Uterus (tissue), 4 donors: ENCODE data around the gene CD300E. TPM values are rescaled to one million over a fixed set of nuclear protein-coding genes. Genes with fewer than 3 reads are reported as not detected.

Source experiments
- DNase-seq, 2 donors: peaks; one replicate each; pipeline ENCODE4 v3.0.0-alpha.2; 2019 to 2020
- H3K27ac ChIP-seq, 2 donors: fragments of 200-600 bp; sonication (generic); 1 replicate in 1 of 2; 2 replicates in 1 of 2; pipeline ENCODE4 v1.5.1; 2016 to 2018
- H3K27me3 ChIP-seq, 2 donors: fragments of 200-600 bp; sonication (generic); one replicate each; pipeline ENCODE4 v1.5.1; 2018 to 2019; ENCODE audit warnings: control low read depth in 1 of 2
- H3K36me3 ChIP-seq, 2 donors: fragments of 200-600 bp; sonication (generic); one replicate each; pipeline ENCODE4 v1.5.1; 2019; ENCODE audit warnings: control low read depth in 1 of 2
- H3K4me1 ChIP-seq, 2 donors: fragments of 200-600 bp; sonication (generic); one replicate each; pipeline ENCODE4 v1.5.1; 2018 to 2019; ENCODE audit warnings: control low read depth in 1 of 2
- H3K4me3 ChIP-seq, 2 donors: fragments of 200-600 bp; sonication (generic); 1 replicate in 1 of 2; 2 replicates in 1 of 2; pipeline ENCODE4 v1.5.1; 2018 to 2019; ENCODE audit warnings: mild to moderate bottlenecking in 1 of 2
- H3K9me3 ChIP-seq, 2 donors: fragments of 200-600 bp; sonication (generic); one replicate each; pipeline ENCODE4 v1.5.1; 2019; ENCODE audit warnings: control low read depth in 1 of 2
- CTCF ChIP-seq, 4 experiments: fragments of 200-600 bp in 2 of 4; fragments of 450-650 bp in 2 of 4; sonication (generic) in 2 of 4; IDR thresholded peaks; one replicate each; pipeline ENCODE4 v1.5.1; 2016 to 2019; ENCODE audit warnings: antibody characterized with exemption in 4 of 4, mild to moderate bottlenecking in 2 of 4, moderate library complexity in 1 of 4
- POLR2A ChIP-seq, 2 donors: fragments of 450-650 bp; IDR thresholded peaks; one replicate each; pipeline ENCODE4 v1.6.1; 2016; ENCODE audit warnings: antibody characterized with exemption in 2 of 2, mild to moderate bottlenecking in 1 of 2, moderate library complexity in 1 of 2
- intact Hi-C: fragments of 100-400 bp; cut with DNase I; formaldehyde crosslinking; loops from one replicate; pipeline ENCODE4 v1.15.1; 2023; ENCODE audit warnings: low total_unique reads
- total RNA-seq, 4 donors: library from RNA; depleted of rRNA in 3 of 4; stranded (reverse); fragments of >200 nt in 3 of 4; gene quantifications; one replicate each; pipeline versions ENCODE4 v1.1.0 to v1.2.4, GENCODE V29; 2014 to 2023
- donor health status: DM: yes; HTN: yes; CAD: no.

The CD300E gene, protein sequence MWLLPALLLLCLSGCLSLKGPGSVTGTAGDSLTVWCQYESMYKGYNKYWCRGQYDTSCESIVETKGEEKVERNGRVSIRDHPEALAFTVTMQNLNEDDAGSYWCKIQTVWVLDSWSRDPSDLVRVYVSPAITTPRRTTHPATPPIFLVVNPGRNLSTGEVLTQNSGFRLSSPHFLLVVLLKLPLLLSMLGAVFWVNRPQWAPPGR
- total RNA-seq, result under 1 TPM in 2 of 4 donors, not detected in 2; 0.07 to 0.88 TPM

DNA sequence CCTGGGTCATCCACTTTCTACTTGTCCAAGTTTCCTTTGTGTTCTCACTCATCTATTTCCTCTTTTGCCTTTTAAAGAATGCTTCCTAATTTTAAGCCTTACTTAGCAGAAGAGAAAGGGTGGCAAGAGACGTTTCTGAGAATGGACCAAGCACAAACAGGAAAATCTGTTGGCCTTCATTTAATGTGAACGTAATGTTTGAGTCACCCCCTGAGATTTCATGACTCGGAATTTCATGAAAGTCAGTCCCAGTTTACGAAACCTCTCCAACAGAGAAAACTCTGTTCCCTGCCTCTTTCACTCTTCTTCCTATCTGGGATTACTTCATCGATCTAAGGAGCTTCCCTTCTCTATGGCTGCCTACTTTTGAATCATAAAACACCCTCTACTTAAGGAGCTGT is at the start of gene CD300E:
CD300E (minus strand) TSS at position 46 of the 401 bp plus-strand sequence. CDS start 117 bp downstream, outside the sequence.
- TF ChIP-seq CTCF (IDR thresholded peaks at IDR 0.05) (no peak), POLR2A (IDR thresholded peaks at IDR 0.05) (no peak)
- no peaks in the 10 kb centered on the region for H3K9me3 ChIP-seq
- no peaks in the 10 kb centered on the region for H3K4me1 ChIP-seq
- no peak for DNase-seq
- H3K36me3 ChIP-seq, result no peaks in the 10 kb centered on the region
- no peaks in the 10 kb centered on the region for H3K27me3 ChIP-seq
- H3K4me3 ChIP-seq, result no peak within 1 kb of the TSS
- H3K27ac ChIP-seq, result no peak within 1 kb of the TSS
- intact Hi-C loops, result no loop called here

GRCh38 chr17:74671031-74671771 is 47.7 kb upstream of the CD300E start:
- Histone ChIP-seq H3K4me3 (no peak overlapping the region), H3K27me3 (peaks cover 0 to 4% of the 10 kb centered on the region in 2 donors), H3K36me3 (no peaks in the 10 kb centered on the region), H3K9me3 (no peaks in the 10 kb centered on the region), H3K4me1 (no peaks in the 10 kb centered on the region), H3K27ac (no peak overlapping the region)
- TF ChIP-seq CTCF (IDR thresholded peaks at IDR 0.05), result no peak
- no peak for TF ChIP-seq POLR2A (IDR thresholded peaks at IDR 0.05)
- intact Hi-C loops, result no loop called here
- peak; percentile 24 to 25 for DNase-seq

- Histone ChIP-seq H3K9me3 (no peaks in the 10 kb centered on the region), H3K27me3 (peaks cover 0 to 4% of the 10 kb centered on the region in 2 donors), H3K36me3 (no peaks in the 10 kb centered on the region), H3K4me3 (no peak overlapping the region), H3K27ac (no peak overlapping the region), H3K4me1 (no peaks in the 10 kb centered on the region)
- TF ChIP-seq CTCF (IDR thresholded peaks at IDR 0.05) (no peak), POLR2A (IDR thresholded peaks at IDR 0.05) (no peak)
- DNase-seq, result no peak
- intact Hi-C loops, result no loop called here
Measured at GRCh38 chr17:74670329-74670728, 46.8 kb upstream of the CD300E start.

GRCh38 chr17:74663561-74663960 is 40.0 kb upstream of the CD300E start:
- Histone ChIP-seq H3K27ac (no peak overlapping the region), H3K27me3 (peaks cover 0 to 7% of the 10 kb centered on the region in 2 donors), H3K36me3 (no peaks in the 10 kb centered on the region), H3K9me3 (no peaks in the 10 kb centered on the region), H3K4me3 (no peak overlapping the region), H3K4me1 (no peaks in the 10 kb centered on the region)
- TF ChIP-seq CTCF (IDR thresholded peaks at IDR 0.05), result no peak
- no peak for TF ChIP-seq POLR2A (IDR thresholded peaks at IDR 0.05)
- DNase-seq, result no peak
- intact Hi-C loops, result no loop called here

DNA sequence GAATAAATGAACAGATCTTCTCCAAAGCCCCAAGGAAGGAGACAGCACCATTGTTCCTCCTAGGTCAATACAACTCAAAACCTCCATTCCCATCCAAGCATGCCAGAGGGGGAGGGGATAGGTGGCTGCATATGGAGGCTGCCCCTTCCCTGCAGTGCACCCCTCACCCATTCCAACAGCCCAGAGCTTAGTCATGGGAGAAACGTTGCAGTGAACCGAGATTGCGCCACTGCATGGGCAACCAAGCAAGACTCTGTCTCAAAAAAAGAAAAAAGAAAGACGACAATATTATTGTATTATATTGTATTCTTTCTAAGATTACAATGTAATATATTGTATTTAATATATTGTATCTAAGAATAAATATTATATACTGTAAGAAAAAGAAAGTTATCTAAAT is 36.4 kb upstream of the CD300E start:
- Histone ChIP-seq H3K27me3 (peaks cover 0 to 3% of the 10 kb centered on the region in 2 donors), H3K4me1 (no peaks in the 10 kb centered on the region), H3K4me3 (no peak overlapping the region), H3K27ac (no peak overlapping the region), H3K9me3 (no peaks in the 10 kb centered on the region), H3K36me3 (no peaks in the 10 kb centered on the region)
- TF ChIP-seq CTCF (IDR thresholded peaks at IDR 0.05) (no peak), POLR2A (IDR thresholded peaks at IDR 0.05) (no peak)
- intact Hi-C loops, result no loop called here
- DNase-seq, result no peak
